ENCODE results near the gene NRCAM.
A peak's percentile ranks its signal among the peaks of the same experiment; 100 is the strongest.

The NRCAM gene

GRCh38 chr7:108382932-108383331 lies 73.3 kb downstream of the NRCAM start:
- no peak for TF ChIP-seq CTCF (IDR thresholded peaks at IDR 0.05; ENCODE audit: insufficient read depth, low read depth, low read length, missing control alignments)
- no peak overlapping the region for H3K4me3 ChIP-seq (ENCODE audit: low read length)
- no peak for DNase-seq (ENCODE audit: low read depth)

GRCh38 chr7:108380517-108380916 lies 75.7 kb downstream of the NRCAM start:
- no peak overlapping the region for H3K4me3 ChIP-seq (ENCODE audit: low read length)
- DNase-seq (ENCODE audit: low read depth) = peak; percentile 20
- no peak for TF ChIP-seq CTCF (IDR thresholded peaks at IDR 0.05; ENCODE audit: insufficient read depth, low read depth, low read length, missing control alignments)

- no peak for TF ChIP-seq CTCF (IDR thresholded peaks at IDR 0.05; ENCODE audit: insufficient read depth, low read depth, low read length, missing control alignments)
Observed at GRCh38 chr7:108376206-108376605, 80.0 kb downstream of the NRCAM start.

GRCh38 chr7:108375668-108376067 lies 80.6 kb downstream of the NRCAM start:
- no peak for TF ChIP-seq CTCF (IDR thresholded peaks at IDR 0.05; ENCODE audit: insufficient read depth, low read depth, low read length, missing control alignments)
- no peak overlapping the region for H3K4me3 ChIP-seq (ENCODE audit: low read length)
- DNase-seq (ENCODE audit: low read depth) = no peak

More at GRCh38 chr7:108376206-108376605, 80.0 kb downstream of the NRCAM start:
- no peak overlapping the region for H3K4me3 ChIP-seq (ENCODE audit: low read length)
- no peak for DNase-seq (ENCODE audit: low read depth)

GRCh38 chr7:108374899-108375298 lies 81.3 kb downstream of the NRCAM start:
- no peak for DNase-seq (ENCODE audit: low read depth)
- no peak for TF ChIP-seq CTCF (IDR thresholded peaks at IDR 0.05; ENCODE audit: insufficient read depth, low read depth, low read length, missing control alignments)
- H3K4me3 ChIP-seq (ENCODE audit: low read length) = no peak overlapping the region

- no peak for DNase-seq (ENCODE audit: low read depth)
- no peak for TF ChIP-seq CTCF (IDR thresholded peaks at IDR 0.05; ENCODE audit: insufficient read depth, low read depth, low read length, missing control alignments)
- H3K4me3 ChIP-seq (ENCODE audit: low read length) = no peak overlapping the region
Observed at GRCh38 chr7:108372618-108373017, 83.6 kb downstream of the NRCAM start.

GRCh38 chr7:108370616-108371015 lies 85.6 kb downstream of the NRCAM start:
- no peak for DNase-seq (ENCODE audit: low read depth)
- TF ChIP-seq CTCF (IDR thresholded peaks at IDR 0.05; ENCODE audit: insufficient read depth, low read depth, low read length, missing control alignments) = no peak
- H3K4me3 ChIP-seq (ENCODE audit: low read length) = no peak overlapping the region
